Activated CD8-positive, alpha-beta memory T cell treated with anti-CD3 and anti-CD28 coated beads for 1 hour (primary cell): ENCODE results near the gene ANKHD1.
"Not testable (repeated sequence)": the region's sequence is repeated elsewhere in the genome, so short reads cannot be mapped to it uniquely, and the experiment has no call there.

Source experiments
- DNase-seq, 2 donors: peaks; one replicate each; pipeline ENCODE4 v3.0.0-alpha.2; 2020; ENCODE audit warnings: low read depth in 1 of 2; ENCODE audit errors: extremely low read depth in 1 of 2

The ANKHD1 gene

GRCh38 chr5:140418862-140419520 lies 17.4 kb downstream of the ANKHD1 start:
- DNase-seq = no peak

- DNase-seq = no peak
Measured at GRCh38 chr5:140420226-140420570, 18.6 kb downstream of the ANKHD1 start.

DNA sequence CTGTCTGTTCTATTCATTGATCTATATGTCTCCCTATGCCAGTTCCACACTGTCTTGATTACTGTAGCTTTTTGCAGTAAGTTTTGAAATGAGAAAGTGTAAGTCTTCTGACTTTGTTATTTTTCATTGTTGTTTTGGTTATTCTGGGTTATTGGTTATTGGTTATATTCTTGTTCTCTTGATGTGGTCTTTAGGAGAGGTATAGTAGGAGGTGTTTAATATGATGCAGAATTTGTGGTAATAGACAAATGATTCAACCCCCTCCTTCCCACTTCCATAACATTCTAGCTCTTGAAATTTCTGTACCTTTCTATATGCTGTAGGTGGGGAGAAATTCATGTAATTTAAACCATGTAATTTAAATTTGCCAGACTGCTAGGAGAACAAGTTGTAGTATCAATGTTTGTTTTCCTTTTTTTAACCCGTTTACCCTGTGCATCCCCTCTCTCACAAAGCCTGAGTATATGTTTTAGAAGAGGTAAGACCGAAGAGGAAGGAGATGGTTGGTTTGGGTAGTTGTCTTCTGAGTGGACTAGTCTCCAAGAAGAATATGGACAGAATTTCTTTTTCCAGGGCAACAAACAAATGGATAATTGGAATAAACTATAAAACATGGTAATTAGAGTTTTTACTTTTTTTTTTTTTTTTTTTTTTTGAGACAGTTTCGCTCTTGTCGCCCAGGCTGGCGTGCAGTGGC lies 19.2 kb downstream of the ANKHD1 start:
- DNase-seq = no peak

- not testable (repeated sequence) for DNase-seq
Measured at GRCh38 chr5:140421375-140421774, 19.7 kb downstream of the ANKHD1 start.

GRCh38 chr5:140423609-140424008 lies 22.0 kb downstream of the ANKHD1 start:
- no peak for DNase-seq

DNA sequence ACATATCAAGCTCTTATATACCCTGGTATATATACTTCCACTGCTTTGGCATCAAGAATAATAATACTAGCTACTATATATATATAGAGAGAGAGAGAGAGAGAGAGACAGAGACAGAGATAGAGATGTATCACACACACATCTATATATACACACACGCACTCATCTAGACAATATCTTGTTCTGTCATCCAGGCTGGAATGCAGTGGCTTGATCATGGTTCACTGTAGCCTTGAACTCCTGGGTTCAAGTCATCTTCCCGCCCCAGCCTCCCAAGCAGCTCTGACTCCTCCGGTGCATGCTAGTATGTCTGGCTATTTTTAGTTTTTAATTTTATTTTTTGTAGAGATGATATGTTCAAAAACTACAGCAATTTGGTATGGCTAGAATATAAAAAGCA lies 22.5 kb downstream of the ANKHD1 start:
- DNase-seq = no peak

- DNase-seq = not testable (repeated sequence)
Measured at GRCh38 chr5:140427726-140428125, 26.1 kb downstream of the ANKHD1 start.

- DNase-seq = no peak
Measured at GRCh38 chr5:140429724-140430123, 28.1 kb downstream of the ANKHD1 start.

DNA sequence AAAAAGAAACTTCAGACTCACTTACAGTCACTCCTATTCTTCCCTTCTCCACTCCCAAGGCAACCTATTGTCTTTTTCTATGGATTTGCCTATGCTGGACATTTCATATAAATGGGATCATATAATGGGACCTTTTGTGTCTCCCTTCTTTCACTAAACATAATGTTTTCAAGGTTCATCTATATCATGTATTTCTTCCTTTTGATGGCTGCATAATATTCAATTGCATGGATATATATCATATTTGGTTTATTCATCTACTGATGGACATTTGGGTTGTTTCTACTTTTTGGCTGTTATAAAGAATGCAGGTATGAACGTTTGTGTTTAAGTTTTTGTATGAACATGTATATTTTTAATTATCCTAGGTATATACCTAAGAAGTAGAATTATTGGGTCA lies 30.6 kb downstream of the ANKHD1 start:
- DNase-seq = no peak

- DNase-seq = no peak
Measured at GRCh38 chr5:140432916-140433315, 31.3 kb downstream of the ANKHD1 start.

- DNase-seq = not testable (repeated sequence)
Measured at GRCh38 chr5:140457368-140457767, 55.7 kb downstream of the ANKHD1 start.

DNA sequence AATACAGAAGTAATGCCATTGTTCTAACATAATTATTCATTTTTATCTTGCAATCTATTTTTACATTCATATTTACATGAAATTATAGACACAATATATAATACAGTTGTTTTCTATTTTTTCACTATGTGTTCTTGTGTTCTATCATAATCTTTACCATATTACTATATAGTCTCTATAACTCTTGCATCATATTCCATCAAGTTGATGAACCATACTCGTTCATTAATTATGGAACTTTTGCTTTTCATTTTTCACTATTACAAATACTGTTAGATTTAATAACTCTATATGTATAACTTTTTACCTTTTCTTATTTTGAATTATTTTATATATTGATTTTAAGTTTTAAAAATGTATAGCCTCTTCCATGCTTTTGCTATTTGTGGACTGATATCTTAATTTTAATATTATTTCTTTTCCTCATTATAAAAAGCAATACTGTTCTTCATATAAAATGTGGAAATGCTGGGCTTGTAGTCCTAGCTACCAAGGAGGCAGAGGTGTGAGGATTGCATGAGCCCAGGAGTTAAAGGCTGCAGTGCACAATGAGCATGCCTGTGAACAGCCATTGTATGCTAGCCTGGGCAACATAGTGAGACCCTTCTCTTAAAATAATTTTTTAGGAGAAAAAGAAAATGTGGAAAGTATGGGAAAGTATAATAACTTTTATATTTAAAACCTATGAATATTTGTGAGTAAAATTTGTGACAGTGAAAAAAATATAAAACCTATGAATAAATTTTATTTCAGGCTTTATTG lies 65.5 kb downstream of the ANKHD1 start:
- DNase-seq = no peak

DNA sequence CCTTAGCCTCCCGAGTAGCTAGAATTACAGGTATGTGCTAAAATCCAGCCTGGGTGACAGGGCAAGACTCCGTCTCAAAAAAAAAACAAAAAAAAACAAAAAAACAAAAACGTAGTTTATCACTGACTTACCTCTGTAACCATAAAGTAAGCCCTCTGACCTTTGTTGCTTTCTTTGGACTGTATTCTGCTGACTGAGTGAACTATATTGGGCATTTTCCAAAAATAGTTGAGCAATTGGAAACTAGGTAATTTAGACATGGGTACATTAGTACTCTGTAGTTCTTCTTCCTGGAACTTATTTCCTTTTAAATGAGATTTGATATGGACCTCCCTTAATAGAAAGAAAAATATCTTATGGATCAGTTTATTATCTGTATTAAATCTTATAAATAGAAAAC lies 66.6 kb downstream of the ANKHD1 start:
- DNase-seq = no peak

DNA sequence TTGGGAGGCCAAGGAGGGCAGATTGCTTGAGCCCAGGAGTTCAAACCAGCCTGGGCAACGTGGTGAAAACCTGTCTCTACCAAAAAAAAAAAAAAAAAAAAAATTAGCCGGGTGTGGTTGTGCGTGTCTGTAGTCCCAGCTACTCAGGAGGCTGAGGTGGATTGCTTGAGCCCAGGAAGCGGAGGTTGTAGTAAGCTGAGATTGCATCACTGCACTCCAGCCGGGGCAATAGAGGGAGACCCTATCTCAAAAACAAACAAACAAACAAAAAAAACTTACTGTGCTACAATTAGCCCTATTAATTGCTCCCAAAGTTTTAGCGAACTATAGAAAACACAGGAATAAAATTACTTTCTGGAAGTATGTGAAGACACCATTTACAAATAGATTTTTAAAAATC lies 67.6 kb downstream of the ANKHD1 start:
- no peak for DNase-seq

GRCh38 chr5:140480310-140481014 lies 78.8 kb downstream of the ANKHD1 start:
- no peak for DNase-seq

DNA sequence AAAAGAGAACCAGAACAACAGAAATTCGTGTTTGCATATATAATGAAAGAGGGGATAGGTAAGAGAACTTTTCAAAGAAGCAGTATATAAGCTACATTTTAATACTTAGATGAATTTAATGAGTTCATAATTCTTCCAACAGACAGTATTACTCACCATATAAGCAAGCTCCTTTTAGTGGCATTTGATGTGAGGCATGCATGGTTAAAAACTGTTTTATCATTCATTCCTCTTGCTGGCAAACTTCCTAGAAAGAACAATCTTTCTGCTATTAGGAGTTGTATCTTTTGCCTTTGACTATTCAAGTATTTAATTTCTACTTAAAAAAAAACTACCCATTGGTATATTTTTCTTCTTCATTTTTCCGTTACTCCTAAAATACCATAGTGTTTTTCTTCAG lies 80.1 kb downstream of the ANKHD1 start:
- no peak for DNase-seq

- no peak for DNase-seq
Measured at GRCh38 chr5:140483055-140483454, 81.4 kb downstream of the ANKHD1 start.

DNA sequence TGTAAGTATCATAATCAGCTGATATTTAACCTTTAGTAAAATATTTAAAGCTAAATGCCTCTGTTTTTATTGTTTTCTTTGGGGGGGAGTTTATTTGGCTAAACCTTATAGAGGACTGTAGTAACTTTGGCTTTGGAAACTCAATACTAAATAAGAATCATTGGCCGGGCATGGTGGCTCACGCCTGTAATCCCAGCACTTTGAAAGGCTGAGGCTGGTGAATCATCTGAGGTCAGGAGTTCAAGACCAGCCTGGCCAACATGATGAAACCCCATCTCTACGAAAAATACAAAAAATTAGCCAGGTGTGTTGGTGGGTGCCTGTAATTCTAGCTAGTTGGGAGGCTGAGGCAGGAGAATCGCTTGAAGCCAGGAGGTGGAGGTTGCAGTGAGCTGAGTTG lies 86.5 kb downstream of the ANKHD1 start:
- DNase-seq = not testable (repeated sequence)

GRCh38 chr5:140488914-140489313 lies 87.3 kb downstream of the ANKHD1 start:
- no peak for DNase-seq

- DNase-seq = no peak
Measured at GRCh38 chr5:140497897-140498296, 96.3 kb downstream of the ANKHD1 start.

DNA sequence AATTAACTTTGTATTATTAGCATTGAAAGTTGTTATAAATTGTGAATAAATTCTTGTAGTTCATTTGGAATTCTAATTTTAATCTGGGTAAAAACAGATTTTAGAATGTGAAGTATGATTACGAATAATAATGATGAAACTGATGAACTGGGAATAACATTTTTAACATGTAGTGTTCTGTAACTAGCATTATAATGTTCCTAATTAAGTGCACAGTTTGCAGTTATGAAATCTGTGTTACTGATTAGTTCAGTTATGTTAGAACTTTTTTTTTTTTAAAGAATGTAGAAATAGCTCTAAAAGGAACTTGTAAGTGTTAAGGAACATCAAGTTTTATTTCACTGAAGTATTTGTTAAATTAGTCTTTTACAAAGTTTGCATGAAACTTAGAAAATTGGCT lies 97.0 kb downstream of the ANKHD1 start:
- DNase-seq = no peak
